ENCODE results near the gene ZC3H12D.

Gene ZC3H12D

GRCh38 chr6:149510793-149511512, 26.1 kb upstream of the ZC3H12D start:
- H2BK12ac ChIP-seq (ENCODE audit: low read length in 2 of 2): no peak overlapping the region
- H2AK5ac ChIP-seq (ENCODE audit: low read length, severe bottlenecking): no peak overlapping the region
- peaks cover 21% of the 10 kb centered on the region for H3K79me1 ChIP-seq (replicated peaks; ENCODE audit: low read length, poor library complexity, severe bottlenecking)
- no peaks in the 10 kb centered on the region for H3K9me3 ChIP-seq (ENCODE audit: control insufficient read depth, low read length)
- 96% methylated on average over 4 of the region's 4 CpGs for WGBS
- DNase-seq: no peak
- no peak overlapping the region for H3K4me3 ChIP-seq (ENCODE audit: insufficient read depth in 1 of 2, low read depth in 1 of 2, low read length in 2 of 2)
- H3K27me3 ChIP-seq (ENCODE audit: control insufficient read depth in 1 of 2, insufficient read depth in 1 of 2, low read length in 2 of 2): no peaks in the 10 kb centered on the region
- H3K36me3 ChIP-seq (ENCODE audit: control insufficient read depth in 1 of 2, insufficient read depth in 2 of 2, low read depth in 1 of 2, low read length in 2 of 2): peaks cover 14 to 61% of the 10 kb centered on the region in 2 experiments
- H2BK15ac ChIP-seq (ENCODE audit: low read depth, poor library complexity, severe bottlenecking): no peak overlapping the region
- no peaks in the 10 kb centered on the region for H3K4me1 ChIP-seq (ENCODE audit: control insufficient read depth, insufficient read depth, low read depth, low read length)
- no peak overlapping the region for H3K9ac ChIP-seq (ENCODE audit: low read length)
- H3K23ac ChIP-seq (ENCODE audit: low read length in 2 of 2): no peak overlapping the region
- H2AFZ ChIP-seq (ENCODE audit: low read depth, low read length): no peak overlapping the region
- H2BK5ac ChIP-seq (ENCODE audit: low read depth, low read length, poor library complexity, severe bottlenecking): no peak overlapping the region
- no peak overlapping the region for H3K18ac ChIP-seq (ENCODE audit: low read depth in 1 of 2, low read length in 2 of 2)
- H3K4ac ChIP-seq (ENCODE audit: low read depth in 1 of 2, low read length in 2 of 2): no peak overlapping the region
- no peak overlapping the region for H3K14ac ChIP-seq (ENCODE audit: low read length in 2 of 2)
- no peak overlapping the region for H3K27ac ChIP-seq (ENCODE audit: low read length, poor library complexity, severe bottlenecking)
- no peak overlapping the region for H3K4me2 ChIP-seq (ENCODE audit: low read length, poor library complexity, severe bottlenecking)
- no peak overlapping the region for H4K91ac ChIP-seq (ENCODE audit: low read length)
- H4K8ac ChIP-seq (ENCODE audit: low read length): no peak overlapping the region
- H2BK120ac ChIP-seq (ENCODE audit: low read depth, low read length): no peak overlapping the region

- Histone ChIP-seq H3K27ac (ENCODE audit: low read length, poor library complexity, severe bottlenecking) (no peak overlapping the region), H2BK120ac (ENCODE audit: low read depth, low read length) (no peak overlapping the region), H3K27me3 (ENCODE audit: control insufficient read depth in 1 of 2, insufficient read depth in 1 of 2, low read length in 2 of 2) (no peaks in the 10 kb centered on the region), H2BK12ac (ENCODE audit: low read length in 2 of 2) (no peak overlapping the region), H4K8ac (ENCODE audit: low read length) (no peak overlapping the region), H3K79me1 (replicated peaks; ENCODE audit: low read length, poor library complexity, severe bottlenecking) (peaks cover 13% of the 10 kb centered on the region), H3K23ac (ENCODE audit: low read length in 2 of 2) (no peak overlapping the region), H2BK5ac (ENCODE audit: low read depth, low read length, poor library complexity, severe bottlenecking) (no peak overlapping the region), H3K4me1 (ENCODE audit: control insufficient read depth, insufficient read depth, low read depth, low read length) (no peaks in the 10 kb centered on the region), H2AFZ (ENCODE audit: low read depth, low read length) (no peak overlapping the region), H4K91ac (ENCODE audit: low read length) (no peak overlapping the region), H3K9ac (ENCODE audit: low read length) (no peak overlapping the region), H3K4ac (ENCODE audit: low read depth in 1 of 2, low read length in 2 of 2) (no peak overlapping the region), H3K18ac (ENCODE audit: low read depth in 1 of 2, low read length in 2 of 2) (no peak overlapping the region), H2AK5ac (ENCODE audit: low read length, severe bottlenecking) (no peak overlapping the region), H3K36me3 (ENCODE audit: control insufficient read depth in 1 of 2, insufficient read depth in 2 of 2, low read depth in 1 of 2, low read length in 2 of 2) (peaks cover 10 to 66% of the 10 kb centered on the region in 2 experiments), H3K14ac (ENCODE audit: low read length in 2 of 2) (no peak overlapping the region), H2BK15ac (ENCODE audit: low read depth, poor library complexity, severe bottlenecking) (no peak overlapping the region), H3K4me3 (ENCODE audit: insufficient read depth in 1 of 2, low read depth in 1 of 2, low read length in 2 of 2) (no peak overlapping the region), H3K9me3 (ENCODE audit: control insufficient read depth, low read length) (no peaks in the 10 kb centered on the region), H3K4me2 (ENCODE audit: low read length, poor library complexity, severe bottlenecking) (no peak overlapping the region)
- no CpG with 5 or more reads among the region's 3 CpGs for WGBS
- no peak for DNase-seq
These were observed 23.7 kb upstream of the ZC3H12D start for GRCh38 chr6:149508485-149508884.

GRCh38 chr6:149503872-149504271, 19.1 kb upstream of the ZC3H12D start:
- Histone ChIP-seq H3K9ac (ENCODE audit: low read length) (no peak overlapping the region), H3K27ac (ENCODE audit: low read length, poor library complexity, severe bottlenecking) (no peak overlapping the region), H3K4me3 (ENCODE audit: insufficient read depth in 1 of 2, low read depth in 1 of 2, low read length in 2 of 2) (no peak overlapping the region), H3K14ac (ENCODE audit: low read length in 2 of 2) (no peak overlapping the region), H2BK15ac (ENCODE audit: low read depth, poor library complexity, severe bottlenecking) (no peak overlapping the region), H2AFZ (ENCODE audit: low read depth, low read length) (no peak overlapping the region), H3K4me1 (ENCODE audit: control insufficient read depth, insufficient read depth, low read depth, low read length) (no peaks in the 10 kb centered on the region), H4K8ac (ENCODE audit: low read length) (no peak overlapping the region), H3K9me3 (ENCODE audit: control insufficient read depth, low read length) (no peaks in the 10 kb centered on the region), H3K79me1 (replicated peaks; ENCODE audit: low read length, poor library complexity, severe bottlenecking) (peaks cover 8% of the 10 kb centered on the region), H2AK5ac (ENCODE audit: low read length, severe bottlenecking) (no peak overlapping the region), H2BK120ac (ENCODE audit: low read depth, low read length) (no peak overlapping the region), H3K18ac (ENCODE audit: low read depth in 1 of 2, low read length in 2 of 2) (no peak overlapping the region), H3K4ac (ENCODE audit: low read depth in 1 of 2, low read length in 2 of 2) (no peak overlapping the region), H4K91ac (ENCODE audit: low read length) (no peak overlapping the region), H3K27me3 (ENCODE audit: control insufficient read depth in 1 of 2, insufficient read depth in 1 of 2, low read length in 2 of 2) (no peaks in the 10 kb centered on the region), H2BK12ac (ENCODE audit: low read length in 2 of 2) (no peak overlapping the region), H2BK5ac (ENCODE audit: low read depth, low read length, poor library complexity, severe bottlenecking) (no peak overlapping the region), H3K4me2 (ENCODE audit: low read length, poor library complexity, severe bottlenecking) (no peak overlapping the region), H3K36me3 (ENCODE audit: control insufficient read depth in 1 of 2, insufficient read depth in 2 of 2, low read depth in 1 of 2, low read length in 2 of 2) (peaks cover 0 to 51% of the 10 kb centered on the region in 2 experiments), H3K23ac (ENCODE audit: low read length in 2 of 2) (no peak overlapping the region)
- WGBS: 100% methylated on average over 1 of the region's 2 CpGs
- no peak for DNase-seq

- Histone ChIP-seq H2BK12ac (ENCODE audit: low read length in 2 of 2) (no peak overlapping the region), H3K18ac (ENCODE audit: low read depth in 1 of 2, low read length in 2 of 2) (no peak overlapping the region), H3K9ac (ENCODE audit: low read length) (no peak overlapping the region)
These were observed 18.5 kb upstream of the ZC3H12D start for GRCh38 chr6:149503276-149503675.

More at GRCh38 chr6:149503276-149503675, 18.5 kb upstream of the ZC3H12D start:
- no peak overlapping the region for H3K14ac ChIP-seq (ENCODE audit: low read length in 2 of 2)
- H2BK5ac ChIP-seq (ENCODE audit: low read depth, low read length, poor library complexity, severe bottlenecking): no peak overlapping the region
- peaks cover 0 to 51% of the 10 kb centered on the region in 2 experiments for H3K36me3 ChIP-seq (ENCODE audit: control insufficient read depth in 1 of 2, insufficient read depth in 2 of 2, low read depth in 1 of 2, low read length in 2 of 2)
- H3K79me1 ChIP-seq (replicated peaks; ENCODE audit: low read length, poor library complexity, severe bottlenecking): peaks cover 7% of the 10 kb centered on the region
- no peaks in the 10 kb centered on the region for H3K27me3 ChIP-seq (ENCODE audit: control insufficient read depth in 1 of 2, insufficient read depth in 1 of 2, low read length in 2 of 2)
- H3K27ac ChIP-seq (ENCODE audit: low read length, poor library complexity, severe bottlenecking): no peak overlapping the region
- H4K8ac ChIP-seq (ENCODE audit: low read length): no peak overlapping the region
- H3K4ac ChIP-seq (ENCODE audit: low read depth in 1 of 2, low read length in 2 of 2): no peak overlapping the region
- no peaks in the 10 kb centered on the region for H3K9me3 ChIP-seq (ENCODE audit: control insufficient read depth, low read length)
- H2BK120ac ChIP-seq (ENCODE audit: low read depth, low read length): no peak overlapping the region
- H3K23ac ChIP-seq (ENCODE audit: low read length in 2 of 2): no peak overlapping the region
- no peaks in the 10 kb centered on the region for H3K4me1 ChIP-seq (ENCODE audit: control insufficient read depth, insufficient read depth, low read depth, low read length)
- DNase-seq: no peak
- H2AK5ac ChIP-seq (ENCODE audit: low read length, severe bottlenecking): no peak overlapping the region
- no peak overlapping the region for H3K4me2 ChIP-seq (ENCODE audit: low read length, poor library complexity, severe bottlenecking)
- H4K91ac ChIP-seq (ENCODE audit: low read length): no peak overlapping the region
- H3K4me3 ChIP-seq (ENCODE audit: insufficient read depth in 1 of 2, low read depth in 1 of 2, low read length in 2 of 2): no peak overlapping the region
- no peak overlapping the region for H2BK15ac ChIP-seq (ENCODE audit: low read depth, poor library complexity, severe bottlenecking)
- H2AFZ ChIP-seq (ENCODE audit: low read depth, low read length): no peak overlapping the region
- 93% methylated on average over 1 of the region's 2 CpGs for WGBS

Measured in mesenchymal stem cell (in vitro differentiated cells and primary cell).